Activated CD8-positive, alpha-beta memory T cell treated with anti-CD3 and anti-CD28 coated beads, Interleukin-2, amount 50 U/mL, for 4 hours (primary cell): ENCODE data around the gene GRIP2.
"Not testable (repeated sequence)": the region's sequence is repeated elsewhere in the genome, so short reads cannot be mapped to it uniquely, and the experiment has no call there.

ENCODE experiments used
- DNase-seq: peaks from one replicate; pipeline ENCODE4 v3.0.0-alpha.2; 2020

The GRIP2 gene

GRCh38 chr3:14519406-14519805 lies 20.7 kb downstream of the GRIP2 start:
- no peak for DNase-seq

DNA sequence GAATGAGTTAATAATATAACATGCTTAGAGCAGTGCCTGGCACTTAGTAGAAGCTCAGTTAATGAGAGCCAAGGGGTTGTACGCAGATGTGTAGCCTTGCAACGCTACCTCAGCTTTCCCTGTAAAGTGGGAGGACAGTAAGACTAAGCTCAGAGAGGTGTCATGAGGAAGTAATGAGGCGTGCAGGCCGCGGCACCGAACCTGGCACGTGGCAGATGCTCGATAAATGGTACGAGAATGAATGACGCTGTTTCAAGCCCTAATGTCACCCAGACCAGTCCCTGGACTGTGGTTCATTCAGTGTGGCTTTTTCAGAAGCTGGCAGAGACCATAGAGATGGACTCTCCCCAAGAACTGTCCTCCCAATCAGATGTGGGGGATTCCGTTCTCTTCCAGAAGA lies 21.2 kb downstream of the GRIP2 start:
- no peak for DNase-seq

GRCh38 chr3:14518432-14518802 lies 21.7 kb downstream of the GRIP2 start:
- DNase-seq: no peak

DNA sequence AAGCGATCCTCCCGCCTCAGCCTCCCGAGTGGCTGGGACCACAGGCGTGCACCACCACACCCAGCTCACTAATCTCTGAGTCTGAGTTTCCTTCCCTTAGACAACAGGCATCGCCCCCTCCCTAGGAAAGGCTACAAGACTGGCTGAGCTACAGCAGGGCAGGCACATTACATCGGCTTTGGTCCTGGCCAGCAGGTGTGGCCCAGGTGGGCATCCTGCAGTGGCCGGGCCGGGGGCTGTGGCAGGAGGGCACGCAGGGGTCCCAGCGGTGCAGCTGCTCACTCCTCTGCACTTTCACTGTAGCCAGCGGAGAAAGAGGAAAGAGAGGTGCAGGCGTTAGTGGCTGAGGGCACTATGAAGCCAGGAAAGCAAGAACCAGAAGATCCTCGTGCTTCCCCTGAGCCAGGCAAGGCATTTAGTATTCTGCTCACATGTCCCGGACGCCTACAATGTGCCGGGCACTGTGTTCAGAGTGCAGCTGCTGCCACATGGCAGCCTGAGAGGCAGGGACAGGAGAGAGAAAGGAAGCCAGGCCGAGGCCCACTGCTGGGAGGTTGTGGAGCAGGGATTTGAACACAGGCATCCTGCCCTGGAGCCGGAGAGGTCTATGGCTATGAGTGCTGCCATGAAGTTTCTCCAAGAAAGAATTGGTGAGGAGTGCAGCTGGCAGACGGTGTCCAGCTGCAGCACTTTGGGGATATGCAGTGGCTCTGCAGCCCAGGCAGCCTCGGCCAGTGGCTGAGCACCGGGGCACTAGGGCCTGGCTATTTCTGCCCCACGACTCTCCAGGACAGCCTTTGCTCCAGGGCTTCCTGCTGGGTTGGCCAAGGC lies 22.3 kb downstream of the GRIP2 start:
- DNase-seq: no peak

GRCh38 chr3:14516738-14517345 lies 23.3 kb downstream of the GRIP2 start:
- DNase-seq: no peak

GRCh38 chr3:14515526-14515925 lies 24.6 kb downstream of the GRIP2 start:
- not testable (repeated sequence) for DNase-seq

GRCh38 chr3:14514323-14514720 lies 25.8 kb downstream of the GRIP2 start:
- DNase-seq: no peak

GRCh38 chr3:14513566-14514322 lies 26.4 kb downstream of the GRIP2 start:
- no peak for DNase-seq

- DNase-seq: no peak
Measured at GRCh38 chr3:14512942-14513327, 27.2 kb downstream of the GRIP2 start.

DNA sequence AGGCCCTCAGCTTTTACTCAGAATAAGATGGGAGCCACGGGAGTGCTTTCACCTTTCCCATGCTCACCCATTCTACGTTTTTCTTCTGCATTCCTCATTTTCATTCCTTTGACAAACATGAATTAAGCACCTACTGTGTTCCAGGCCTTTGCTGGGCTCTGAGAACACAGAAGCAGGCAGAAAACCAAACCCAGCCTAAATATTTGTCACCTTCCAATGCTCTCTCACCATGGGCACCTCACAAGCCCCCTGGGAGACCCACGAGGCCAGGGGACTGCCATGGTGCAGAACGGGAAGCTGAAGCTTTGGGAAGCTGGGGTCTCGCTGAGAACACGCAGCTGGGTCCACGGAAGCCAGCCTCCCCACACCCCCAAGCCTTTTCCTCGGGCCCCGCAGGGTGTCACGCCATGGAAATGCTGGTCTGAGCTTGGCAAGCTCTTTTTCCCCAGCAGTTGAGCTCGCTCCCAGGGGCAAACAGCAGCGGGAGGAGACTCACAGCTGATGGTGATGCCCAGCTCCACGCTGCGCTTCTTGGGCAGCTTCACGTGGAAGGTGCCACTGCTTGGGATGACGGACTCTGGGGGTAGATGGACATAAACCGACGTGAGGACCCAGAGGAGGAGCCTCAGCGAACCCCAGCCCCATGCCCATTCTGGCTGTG lies 27.7 kb downstream of the GRIP2 start:
- no peak for DNase-seq

- no peak for DNase-seq
Measured at GRCh38 chr3:14511623-14512280, 28.4 kb downstream of the GRIP2 start.

- no peak for DNase-seq
Measured at GRCh38 chr3:14510838-14511622, 29.1 kb downstream of the GRIP2 start.

DNA sequence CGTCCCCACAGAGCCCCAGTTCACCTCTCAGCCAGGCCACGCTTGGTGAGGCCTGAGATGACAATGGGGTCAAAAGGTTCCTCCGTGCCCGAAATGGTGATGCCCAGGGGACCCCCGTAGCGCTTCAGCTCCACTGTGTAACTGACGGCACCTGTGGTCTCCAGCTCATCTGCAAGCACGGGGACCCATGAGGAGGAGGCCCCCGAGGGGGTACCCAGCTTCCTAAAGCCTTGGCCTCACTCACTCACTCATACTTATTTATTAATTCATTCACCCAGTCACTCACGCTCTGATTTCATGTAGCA lies 30.4 kb downstream of the GRIP2 start:
- no peak for DNase-seq

DNA sequence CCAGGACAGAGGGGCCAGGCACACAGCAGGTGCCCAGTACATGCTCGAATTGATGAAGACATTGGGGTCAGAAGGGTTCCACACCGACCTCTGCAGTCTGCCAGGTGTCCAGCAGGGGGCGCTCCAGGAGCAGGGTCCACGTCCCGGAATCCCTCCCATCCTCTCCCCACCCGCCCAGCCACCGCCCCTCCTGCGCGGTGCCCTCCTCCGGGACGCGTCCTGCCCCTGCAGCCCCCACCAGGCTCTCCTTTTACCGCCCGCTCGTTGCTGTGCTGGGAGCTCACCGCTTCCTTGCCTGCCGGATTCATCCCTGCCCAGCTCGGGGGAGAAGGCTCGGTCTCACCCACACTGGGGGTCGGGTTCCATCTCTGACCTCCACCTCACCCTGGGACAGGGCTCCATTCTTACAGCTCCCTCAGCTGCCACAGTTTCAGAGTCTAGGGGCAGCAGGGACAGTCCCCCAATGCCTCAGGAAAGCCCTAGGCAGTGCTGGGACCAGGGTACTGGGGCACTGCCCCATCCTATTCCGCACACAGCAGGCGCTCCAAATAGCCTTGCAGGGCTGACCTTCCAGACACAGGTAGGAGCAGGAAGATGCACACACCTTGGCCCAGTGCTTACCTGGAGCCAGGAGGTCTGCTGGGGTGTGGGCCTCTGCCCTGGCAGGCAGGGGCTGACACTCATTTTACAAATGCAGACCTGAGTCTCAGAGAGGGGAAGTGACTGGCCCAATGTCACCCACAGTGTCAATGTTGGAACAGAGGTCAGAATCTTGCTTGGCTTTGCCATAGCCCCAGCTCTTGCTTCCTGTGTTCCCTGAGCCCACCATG lies 31.0 kb downstream of the GRIP2 start:
- DNase-seq: peak; percentile 73

GRCh38 chr3:14508505-14508819 lies 31.7 kb downstream of the GRIP2 start:
- DNase-seq: no peak

DNA sequence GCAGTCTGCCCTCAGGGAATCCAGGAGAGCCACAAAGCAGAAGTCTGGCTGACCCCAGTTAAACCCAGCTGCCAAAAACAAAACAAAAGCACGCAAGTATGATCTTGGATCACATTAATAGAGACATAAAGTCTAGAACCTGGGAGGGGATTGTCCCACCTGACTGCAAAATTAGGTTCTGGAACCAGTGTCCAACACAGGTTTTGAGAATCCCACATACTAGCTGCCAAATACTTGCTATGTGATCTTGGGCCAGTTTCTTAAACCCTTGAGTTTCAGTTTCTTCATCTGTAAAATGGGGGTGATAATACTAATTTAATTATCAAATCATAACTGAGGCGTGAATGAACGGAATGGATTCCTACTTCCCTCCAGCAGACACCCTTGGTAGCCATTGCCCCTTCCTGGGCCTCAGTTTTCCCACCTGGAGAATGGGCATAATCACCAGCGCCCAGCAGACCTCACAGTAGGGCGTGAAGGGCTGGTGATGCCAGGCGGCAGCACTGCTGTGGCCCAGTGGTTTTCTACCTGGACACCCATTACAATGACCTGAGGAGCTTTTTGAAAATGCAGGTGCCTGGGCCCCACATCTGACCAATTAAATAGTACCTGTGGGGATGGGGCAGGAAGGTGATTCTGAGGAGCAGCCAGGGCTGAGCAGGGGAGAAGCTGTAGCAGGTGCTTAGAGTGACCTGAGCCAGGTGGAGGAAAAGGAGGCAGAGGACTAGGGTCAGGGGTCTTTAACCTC lies 32.2 kb downstream of the GRIP2 start:
- no peak for DNase-seq

DNA sequence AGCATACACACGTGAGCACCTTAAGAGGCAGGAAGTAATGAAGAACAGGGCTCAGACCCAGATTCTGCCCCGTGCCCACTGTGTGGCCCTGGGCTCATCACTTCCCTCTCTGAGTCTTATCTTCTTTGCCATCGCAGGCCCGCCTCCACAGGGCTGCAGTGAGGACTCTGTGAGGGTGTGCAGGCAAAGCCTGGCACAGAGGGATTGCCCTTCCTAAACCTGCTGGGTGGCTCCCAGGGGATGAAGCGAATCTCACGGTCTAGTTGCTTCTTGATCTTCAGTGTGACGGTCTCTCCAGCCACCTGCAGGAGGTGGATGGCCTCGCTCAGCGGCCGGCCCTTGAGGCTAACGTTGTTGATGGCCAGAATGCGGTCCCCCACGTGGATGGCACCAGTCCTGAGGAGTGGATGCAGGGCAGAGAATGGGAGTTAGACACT lies 32.8 kb downstream of the GRIP2 start:
- DNase-seq: no peak

GRCh38 chr3:14506626-14507304 lies 33.4 kb downstream of the GRIP2 start:
- DNase-seq: no peak

DNA sequence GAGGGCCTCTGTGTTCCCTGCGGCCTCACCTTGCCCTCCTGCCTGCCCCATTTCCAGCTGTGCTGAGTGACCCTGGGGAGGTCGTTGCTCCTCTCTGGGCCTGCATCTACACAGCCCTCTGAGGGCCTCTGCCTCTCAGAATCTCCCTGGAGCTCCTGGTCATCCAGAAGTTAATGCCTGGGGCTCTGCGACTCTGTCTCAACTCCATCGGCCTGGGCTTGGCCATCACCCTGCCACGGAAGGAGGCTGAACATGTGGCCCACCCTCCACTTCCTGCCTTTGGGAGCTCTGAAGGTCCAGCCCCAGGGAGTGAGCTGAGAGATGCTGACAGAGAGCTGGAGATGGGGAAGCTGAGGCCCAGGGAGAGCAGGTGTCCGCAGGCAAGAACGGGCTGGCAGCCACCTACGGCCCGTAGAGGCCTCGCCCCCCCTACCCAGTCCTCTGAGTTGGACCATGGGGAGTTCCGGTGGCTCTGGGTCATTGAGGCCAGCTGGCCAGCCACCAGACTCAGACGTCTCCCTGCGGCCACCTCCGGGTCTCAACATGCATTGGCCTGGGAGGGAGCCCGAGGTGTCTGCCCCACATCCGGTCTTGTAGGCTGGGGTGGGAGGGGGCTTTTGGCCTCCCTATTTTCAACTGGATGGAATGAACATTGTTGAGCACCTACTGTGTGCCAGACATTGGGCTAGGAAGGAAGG lies 34.2 kb downstream of the GRIP2 start:
- DNase-seq: no peak
